Measurements from ENCODE around the gene LRP1. TPM values are rescaled to one million over a fixed set of nuclear protein-coding genes. Genes with fewer than 3 reads are reported as not detected.

LRP1 gene
- total RNA-seq, 1 donor from 2014 or later: 477 TPM

DNA sequence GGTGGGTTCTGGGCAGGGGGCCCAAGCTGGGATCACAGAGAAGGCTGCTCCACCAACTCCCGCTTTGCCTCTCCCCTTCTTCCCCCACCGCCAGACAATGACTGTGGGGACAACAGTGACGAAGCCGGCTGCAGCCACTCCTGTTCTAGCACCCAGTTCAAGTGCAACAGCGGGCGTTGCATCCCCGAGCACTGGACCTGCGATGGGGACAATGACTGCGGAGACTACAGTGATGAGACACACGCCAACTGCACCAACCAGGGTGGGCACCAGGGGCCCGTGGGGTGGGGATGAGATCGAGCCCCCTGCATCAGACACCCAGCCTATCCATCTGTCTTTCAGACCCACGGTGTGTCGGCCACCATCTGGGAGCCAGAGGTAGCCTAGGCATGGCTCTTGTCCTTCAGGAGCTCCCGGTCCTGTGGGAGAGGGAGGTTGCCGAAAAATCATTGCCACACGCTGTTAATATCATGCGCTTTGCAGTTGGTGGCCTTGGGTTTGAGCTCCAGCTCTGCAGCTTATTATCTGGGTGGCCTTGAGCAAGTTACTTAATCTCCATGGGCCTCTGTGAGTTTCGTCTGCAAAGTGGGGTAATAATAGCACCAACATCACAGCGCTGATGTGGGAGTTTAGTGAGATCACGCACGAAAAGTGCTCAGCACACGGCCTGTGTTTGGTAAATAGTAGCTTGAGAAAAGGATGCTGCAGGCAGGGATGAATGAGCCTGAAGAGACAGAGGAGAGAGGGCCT, 40.9 kb downstream of the LRP1 start:
- Histone ChIP-seq H3K4me1 (peaks cover 69% of the 10 kb centered on the region), H3K4me3 (no peak overlapping the region), H3K9me3 (no peaks in the 10 kb centered on the region), H3K27me3 (no peaks in the 10 kb centered on the region), H3K36me3 (peaks cover 0 to 70% of the 10 kb centered on the region in 2 donors), H3K27ac (peak overlapping the region; percentile 69)
- intact Hi-C loops (cut with DNase I): no loop called here
- no peak for TF ChIP-seq POLR2A (IDR thresholded peaks at IDR 0.05)
- TF ChIP-seq, protein P1, sequence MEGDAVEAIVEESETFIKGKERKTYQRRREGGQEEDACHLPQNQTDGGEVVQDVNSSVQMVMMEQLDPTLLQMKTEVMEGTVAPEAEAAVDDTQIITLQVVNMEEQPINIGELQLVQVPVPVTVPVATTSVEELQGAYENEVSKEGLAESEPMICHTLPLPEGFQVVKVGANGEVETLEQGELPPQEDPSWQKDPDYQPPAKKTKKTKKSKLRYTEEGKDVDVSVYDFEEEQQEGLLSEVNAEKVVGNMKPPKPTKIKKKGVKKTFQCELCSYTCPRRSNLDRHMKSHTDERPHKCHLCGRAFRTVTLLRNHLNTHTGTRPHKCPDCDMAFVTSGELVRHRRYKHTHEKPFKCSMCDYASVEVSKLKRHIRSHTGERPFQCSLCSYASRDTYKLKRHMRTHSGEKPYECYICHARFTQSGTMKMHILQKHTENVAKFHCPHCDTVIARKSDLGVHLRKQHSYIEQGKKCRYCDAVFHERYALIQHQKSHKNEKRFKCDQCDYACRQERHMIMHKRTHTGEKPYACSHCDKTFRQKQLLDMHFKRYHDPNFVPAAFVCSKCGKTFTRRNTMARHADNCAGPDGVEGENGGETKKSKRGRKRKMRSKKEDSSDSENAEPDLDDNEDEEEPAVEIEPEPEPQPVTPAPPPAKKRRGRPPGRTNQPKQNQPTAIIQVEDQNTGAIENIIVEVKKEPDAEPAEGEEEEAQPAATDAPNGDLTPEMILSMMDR (IDR thresholded peaks at IDR 0.05): no peak
- no peak for DNase-seq (ENCODE audit: extremely low spot score in 2 of 2)

DNA sequence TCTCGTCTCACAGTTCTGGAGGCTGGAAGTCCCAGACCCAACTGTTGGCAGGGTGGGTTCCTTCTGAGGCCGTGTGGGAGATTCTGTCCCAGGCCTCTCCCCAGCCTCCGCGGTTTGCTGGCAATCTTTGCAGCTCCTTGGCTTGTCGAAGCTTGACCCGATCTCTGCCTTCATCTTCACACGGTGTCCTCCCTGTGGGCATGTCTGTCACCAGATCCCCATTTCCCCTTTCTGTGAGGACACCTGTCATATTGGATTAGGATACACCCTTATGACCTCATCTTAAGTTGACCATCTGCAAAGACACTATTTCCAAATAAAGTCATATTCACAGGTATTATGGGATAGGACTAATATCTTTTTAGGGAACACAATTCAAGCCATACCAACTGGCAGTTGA, 41.7 kb downstream of the LRP1 start:
- Histone ChIP-seq H3K4me1 (peaks cover 76% of the 10 kb centered on the region), H3K27me3 (no peaks in the 10 kb centered on the region), H3K4me3 (no peak overlapping the region), H3K36me3 (peaks cover 0 to 64% of the 10 kb centered on the region in 2 donors), H3K9me3 (no peaks in the 10 kb centered on the region), H3K27ac (peak overlapping the region; percentile 69)
- no peak for TF ChIP-seq POLR2A (IDR thresholded peaks at IDR 0.05)
- TF ChIP-seq, protein P1 (IDR thresholded peaks at IDR 0.05): no peak
- no peak for TF ChIP-seq POLR2AphosphoS5 (IDR thresholded peaks at IDR 0.05; ENCODE audit: insufficient read depth in 1 of 2, low read depth in 1 of 2)
- intact Hi-C loops (cut with DNase I): loop anchor here (10.0 kb wide), 1 partner anchor 95 kb away; the partner anchor contains the start of gene NEMP1
- DNase-seq (ENCODE audit: extremely low spot score in 2 of 2): no peak

DNA sequence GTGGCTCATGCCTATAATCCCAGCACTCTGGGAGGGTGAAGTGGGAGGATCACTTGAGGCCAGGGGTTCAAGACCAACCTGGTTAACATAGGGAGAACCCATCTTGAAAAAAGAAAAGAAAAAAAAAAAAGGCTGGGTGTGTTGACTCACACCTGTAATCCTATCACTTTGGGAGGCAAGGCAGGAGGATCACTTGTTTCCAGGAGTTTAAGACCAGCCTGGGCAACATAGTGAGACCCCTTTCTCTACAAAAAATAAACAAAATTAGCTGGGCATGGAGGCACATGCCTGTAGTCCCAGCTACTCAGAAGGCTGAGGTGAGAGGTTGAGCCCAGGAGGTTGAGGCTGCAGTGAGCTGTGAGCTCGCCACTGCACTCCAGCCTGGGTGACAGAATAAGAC, 42.1 kb downstream of the LRP1 start:
- Histone ChIP-seq H3K4me3 (no peak overlapping the region), H3K27me3 (no peaks in the 10 kb centered on the region), H3K36me3 (peaks cover 0 to 61% of the 10 kb centered on the region in 2 donors), H3K4me1 (peaks cover 80% of the 10 kb centered on the region), H3K9me3 (no peaks in the 10 kb centered on the region), H3K27ac (peak overlapping the region; percentile 69)
- intact Hi-C loops (cut with DNase I): loop anchor here (10.0 kb wide), 1 partner anchor 96 kb away; the partner anchor contains the start of gene NEMP1
- TF ChIP-seq, protein P1 (IDR thresholded peaks at IDR 0.05): no peak
- TF ChIP-seq POLR2A (IDR thresholded peaks at IDR 0.05) (no peak), POLR2AphosphoS5 (IDR thresholded peaks at IDR 0.05; ENCODE audit: insufficient read depth in 1 of 2, low read depth in 1 of 2) (no peak)
- no peak for DNase-seq (ENCODE audit: extremely low spot score in 2 of 2)

DNA sequence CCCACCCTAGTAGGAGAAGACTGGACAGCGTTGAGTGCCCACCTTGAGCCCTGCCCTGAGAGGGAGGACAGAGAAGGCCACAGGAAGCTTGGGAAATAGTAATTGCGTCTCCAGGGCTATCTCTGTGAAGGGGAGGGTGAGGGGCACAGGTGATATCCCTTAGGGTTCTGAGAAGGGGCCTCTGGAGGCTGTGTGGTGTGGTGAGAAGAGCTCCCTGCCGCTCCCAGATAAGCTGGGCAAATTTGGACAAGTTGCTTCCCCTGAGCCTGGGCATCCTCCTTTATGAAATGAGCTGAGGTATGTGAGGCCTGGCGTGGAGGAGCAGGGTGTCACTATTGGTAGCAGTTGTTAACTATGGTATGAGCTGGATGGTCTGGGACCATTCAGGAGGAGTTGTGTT, 42.6 kb downstream of the LRP1 start:
- Histone ChIP-seq H3K4me1 (peaks cover 84% of the 10 kb centered on the region), H3K27ac (peak overlapping the region; percentile 69), H3K36me3 (peaks cover 0 to 55% of the 10 kb centered on the region in 2 donors), H3K4me3 (no peak overlapping the region), H3K9me3 (no peaks in the 10 kb centered on the region), H3K27me3 (no peaks in the 10 kb centered on the region)
- DNase-seq (ENCODE audit: extremely low spot score in 2 of 2): no peak
- TF ChIP-seq POLR2AphosphoS5 (IDR thresholded peaks at IDR 0.05; ENCODE audit: insufficient read depth in 1 of 2, low read depth in 1 of 2) (no peak), POLR2A (IDR thresholded peaks at IDR 0.05) (no peak)
- TF ChIP-seq, protein P1 (IDR thresholded peaks at IDR 0.05): no peak
- intact Hi-C loops (cut with DNase I): loop anchor here (10.0 kb wide), 1 partner anchor 96 kb away; the partner anchor contains the start of gene NEMP1

DNA sequence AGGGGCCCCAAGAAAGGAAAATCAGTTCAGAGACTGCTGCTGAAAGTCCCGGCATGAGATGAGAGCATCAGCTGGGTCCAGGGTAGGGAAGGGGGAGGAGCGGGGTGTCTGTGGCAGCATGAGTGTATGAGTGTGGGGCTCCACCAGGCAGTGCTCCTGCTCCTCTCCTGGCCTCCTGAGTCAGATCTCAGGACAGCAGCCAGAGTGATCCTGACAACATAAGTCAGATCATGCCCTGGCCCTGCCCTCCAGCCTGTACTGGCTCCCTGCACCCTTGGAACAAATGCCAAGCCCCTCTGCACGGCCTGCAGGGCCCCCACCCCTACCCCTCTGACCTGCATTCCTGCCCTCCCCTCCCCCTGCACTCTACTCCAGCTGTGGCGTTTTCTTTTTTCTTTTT, 43.4 kb downstream of the LRP1 start:
- H3K9me3 ChIP-seq: no peaks in the 10 kb centered on the region
- H3K36me3 ChIP-seq: peaks cover 0 to 51% of the 10 kb centered on the region in 2 donors
- intact Hi-C loops (cut with DNase I): loop anchor here (10.0 kb wide), 1 partner anchor 97 kb away; the partner anchor contains the start of gene NEMP1
- H3K27ac ChIP-seq: peak overlapping the region; percentile 69
- no peak for DNase-seq (ENCODE audit: extremely low spot score in 2 of 2)
- H3K4me3 ChIP-seq: no peak overlapping the region
- H3K27me3 ChIP-seq: no peaks in the 10 kb centered on the region
- peaks cover 84% of the 10 kb centered on the region for H3K4me1 ChIP-seq
- TF ChIP-seq POLR2AphosphoS5 (IDR thresholded peaks at IDR 0.05; ENCODE audit: insufficient read depth in 1 of 2, low read depth in 1 of 2) (peak in 1 of 2 donors; percentile 61), POLR2A (IDR thresholded peaks at IDR 0.05) (no peak)

Measured in vagina (tissue), 2 donors.